Renal pelvis (tissue), 12 donors: ENCODE data around the gene CLEC1A. TPM values are rescaled to one million over a fixed set of nuclear protein-coding genes. Genes with fewer than 3 reads are reported as not detected.

Experiments
- DNase-seq: peaks from one replicate; pipeline ENCODE4 v3.0.0-alpha.2; 2013
- long read RNA-seq, 16 experiments: transcript quantifications; one replicate each; lab custom pipeline, GENCODE V29; 2026
- polyA plus RNA-seq, 3 donors: library from polyadenylated mRNA; unstranded; fragments of 120-200 nt; gene quantifications; one replicate each; pipeline ENCODE4 v1.2.1, GENCODE V29; 2013; ENCODE audit not compliant: insufficient read length in 3 of 3

Gene CLEC1A
- polyA plus RNA-seq, result 1 to 10 TPM; 2.5 to 4.2 (median 3.4) TPM
- long read RNA-seq, donor 1, result 0 reads
- long read RNA-seq, donor 2, partial matches to known transcripts, result 0 of 2 reads
- long read RNA-seq, donor 2, other reads (novel, unspliced or antisense), result 0 of 2 reads
- long read RNA-seq, donor 3, result 0 reads
- long read RNA-seq, donor 4, result 0 reads
- long read RNA-seq, donor 5, result 0 reads
- long read RNA-seq, donor 6, result 0 reads
- long read RNA-seq, donor 7, result 0 reads
- long read RNA-seq, donor 8, partial matches to known transcripts, result 0 of 1 reads
- long read RNA-seq, donor 8, other reads (novel, unspliced or antisense), result 0 of 1 reads
- long read RNA-seq, donor 9, partial matches to known transcripts, result 0 of 43 reads
- long read RNA-seq, donor 9, other reads (novel, unspliced or antisense), result 43 of 43 reads
- long read RNA-seq, donor 10, result 0 reads
- long read RNA-seq, donor 11, result 0 reads
- long read RNA-seq, donor 12, result 0 reads
- long read RNA-seq, donor 13, result 0 reads
- long read RNA-seq, donor 14, result 0 reads
- long read RNA-seq, donor 15, result 0 reads
- long read RNA-seq, donor 16, partial matches to known transcripts, result 0 of 1 reads
- long read RNA-seq, donor 16, other reads (novel, unspliced or antisense), result 0 of 1 reads

- peak; percentile 23 for DNase-seq
Measured at GRCh38 chr12:10098791-10099190, at the start of gene CLEC1A. Gene CLEC1A (minus strand): TSS chr12:10098985. CDS start chr12:10098922, 63 bp downstream.

DNA sequence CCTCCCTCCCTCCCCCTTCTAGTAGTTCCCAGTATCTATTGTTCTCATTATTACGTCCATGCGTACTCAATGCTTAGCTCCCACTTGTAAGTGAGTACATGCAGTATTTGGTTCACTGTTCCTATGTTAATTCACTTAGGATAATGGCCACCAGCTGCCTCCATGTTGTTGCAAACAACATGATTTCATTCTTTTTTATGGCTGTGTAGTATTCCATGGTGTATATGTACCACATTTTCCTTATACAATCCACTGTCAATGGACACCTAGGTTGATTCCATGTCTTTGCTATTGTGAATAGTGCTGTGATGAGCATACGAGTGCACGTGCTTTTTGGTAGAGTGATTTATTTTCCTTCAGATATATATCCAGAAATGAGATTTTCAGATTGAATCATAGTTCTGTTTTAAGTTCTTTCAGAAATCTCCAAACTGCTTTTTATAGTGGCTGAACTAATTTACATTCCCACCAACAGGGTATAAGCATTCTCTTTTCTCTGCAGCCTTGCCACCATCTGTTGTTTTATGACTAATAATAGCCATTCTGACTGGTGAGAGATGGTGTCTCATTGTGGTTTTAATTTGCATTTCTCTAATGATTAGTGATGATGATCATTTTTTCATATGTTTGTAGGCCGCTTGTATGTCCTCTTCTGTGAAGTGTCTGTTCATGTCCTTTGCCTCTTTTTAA, 49.1 kb upstream of the CLEC1A start:
- no peak for DNase-seq

DNA sequence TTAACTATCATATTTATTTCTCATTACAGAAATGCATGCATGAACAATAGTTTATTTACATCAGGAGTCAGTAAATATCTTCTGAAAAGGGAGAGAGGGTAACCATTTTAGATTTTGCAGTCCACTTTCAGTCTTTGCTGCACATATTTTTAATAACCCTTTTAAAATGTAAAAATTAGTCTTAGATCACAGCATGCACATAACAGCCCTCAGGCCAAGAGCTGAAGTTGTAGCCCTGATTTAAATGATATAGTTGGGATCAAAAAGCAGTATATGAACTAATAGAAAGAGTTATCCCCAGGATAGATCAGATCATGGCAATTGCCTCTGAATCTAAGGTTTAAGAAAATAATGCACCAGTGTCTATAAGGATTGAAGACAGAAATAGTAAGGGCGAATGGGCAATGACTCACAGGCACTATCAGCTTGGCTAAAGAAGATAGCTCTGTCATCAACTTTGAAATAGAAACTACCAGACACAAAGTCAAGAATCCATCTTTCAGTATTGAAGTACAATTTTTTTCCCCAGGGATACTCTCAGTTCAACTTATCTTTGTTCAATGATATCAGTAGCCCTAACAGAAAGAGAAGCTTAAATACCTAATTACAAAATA, 44.3 kb upstream of the CLEC1A start:
- no peak for DNase-seq

GRCh38 chr12:10140001-10140400, 41.2 kb upstream of the CLEC1A start:
- DNase-seq, result peak; percentile 51

GRCh38 chr12:10136637-10137205, 37.9 kb upstream of the CLEC1A start:
- no peak for DNase-seq

DNA sequence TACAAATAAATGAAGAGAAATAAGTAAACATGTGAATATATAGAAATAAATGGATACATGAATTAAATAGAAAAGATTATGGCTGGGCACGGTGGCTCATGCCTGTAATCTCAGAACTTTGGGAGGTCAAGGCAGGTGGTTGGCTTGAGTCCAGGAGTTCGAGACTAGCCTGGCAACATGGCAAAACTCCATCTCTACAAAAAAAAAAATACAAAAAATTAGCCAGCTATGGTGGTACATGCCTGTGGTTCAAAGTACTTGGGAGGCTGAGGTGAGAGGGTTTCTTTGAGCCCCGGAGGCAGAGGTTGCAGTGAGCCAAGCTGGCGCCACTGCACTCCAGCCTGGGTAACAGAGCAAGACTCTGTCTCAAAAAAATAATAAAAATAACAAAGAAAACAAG, 36.3 kb upstream of the CLEC1A start:
- DNase-seq, result no peak

DNA sequence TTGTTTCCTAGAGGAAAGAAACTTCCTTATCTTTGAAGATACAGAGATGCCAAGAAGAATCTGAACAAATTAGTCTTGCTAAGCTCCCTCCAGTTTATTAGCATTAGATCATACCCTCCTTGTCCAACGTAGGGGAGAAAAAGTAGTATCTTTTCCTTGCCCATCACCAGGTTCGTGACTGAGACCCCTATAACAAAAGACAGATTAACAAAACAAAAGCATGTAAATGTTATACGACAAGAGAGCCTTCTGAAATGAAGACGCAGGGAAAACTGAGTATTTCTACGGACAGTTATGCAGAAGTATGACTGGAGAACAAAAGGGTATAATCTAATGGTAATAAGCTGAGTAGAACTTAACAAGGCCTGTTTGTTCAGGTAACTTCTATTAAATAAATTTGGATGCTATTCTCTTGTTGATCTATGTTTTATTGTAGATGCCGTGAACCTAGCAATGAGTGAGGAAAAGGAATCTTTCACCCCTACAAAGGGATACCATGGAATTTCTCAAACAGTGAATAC, 34.1 kb upstream of the CLEC1A start:
- no peak for DNase-seq

DNA sequence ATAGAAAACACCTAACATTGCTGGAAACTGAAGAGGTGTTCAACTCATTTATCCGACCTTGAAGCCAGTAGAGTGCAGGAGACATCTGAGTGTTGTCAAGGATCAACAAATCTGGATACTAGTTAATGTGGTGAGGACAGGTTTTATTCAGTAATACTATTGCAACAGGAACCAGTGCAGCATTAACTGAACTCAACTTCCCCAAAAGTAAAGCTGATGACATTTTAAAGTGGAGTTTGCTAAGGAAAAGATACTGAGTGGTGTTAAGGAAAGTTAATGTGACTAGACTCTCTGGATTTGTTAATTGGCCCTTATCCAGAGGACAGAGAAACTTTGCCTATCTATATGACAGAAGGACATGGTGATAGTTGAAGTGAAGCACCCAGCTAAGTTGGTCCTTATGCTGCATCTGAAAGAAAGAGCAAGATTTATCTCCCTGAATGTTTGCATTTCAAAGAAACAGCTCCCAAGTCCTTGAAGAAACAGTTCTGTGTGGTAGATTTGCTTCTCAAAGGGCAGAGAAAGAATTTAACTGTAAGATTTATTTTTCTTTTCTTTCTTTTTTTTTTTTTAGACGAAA, 32.4 kb upstream of the CLEC1A start:
- no peak for DNase-seq

- no peak for DNase-seq
Measured at GRCh38 chr12:10130042-10130441, 31.3 kb upstream of the CLEC1A start, which contains the start of gene CLEC7A. Gene CLEC7A (minus strand): TSS chr12:10130199. CDS start chr12:10130082, 117 bp downstream.

GRCh38 chr12:10128687-10129086, 29.9 kb upstream of the CLEC1A start:
- DNase-seq, result no peak

DNA sequence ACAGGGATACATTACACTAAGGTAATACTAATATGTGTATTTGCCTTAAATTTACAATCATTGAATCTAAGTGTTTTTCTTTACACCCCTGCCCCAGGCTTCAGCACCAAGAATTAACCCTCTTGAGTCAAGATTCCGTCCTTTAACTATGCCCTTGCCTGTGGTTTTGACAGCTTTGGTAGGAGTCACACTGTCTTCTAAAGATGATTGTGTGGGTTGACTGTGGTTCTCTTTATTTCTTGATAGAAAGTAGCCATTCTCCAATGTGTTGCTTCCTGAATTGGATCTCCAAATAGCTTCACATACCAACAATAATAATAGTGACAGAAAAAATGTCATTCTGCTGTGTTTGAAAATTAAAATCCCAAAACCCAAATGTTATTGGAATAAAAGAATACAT, 27.6 kb upstream of the CLEC1A start:
- no peak for DNase-seq

- no peak for DNase-seq
Measured at GRCh38 chr12:10122689-10123088, 23.9 kb upstream of the CLEC1A start.

DNA sequence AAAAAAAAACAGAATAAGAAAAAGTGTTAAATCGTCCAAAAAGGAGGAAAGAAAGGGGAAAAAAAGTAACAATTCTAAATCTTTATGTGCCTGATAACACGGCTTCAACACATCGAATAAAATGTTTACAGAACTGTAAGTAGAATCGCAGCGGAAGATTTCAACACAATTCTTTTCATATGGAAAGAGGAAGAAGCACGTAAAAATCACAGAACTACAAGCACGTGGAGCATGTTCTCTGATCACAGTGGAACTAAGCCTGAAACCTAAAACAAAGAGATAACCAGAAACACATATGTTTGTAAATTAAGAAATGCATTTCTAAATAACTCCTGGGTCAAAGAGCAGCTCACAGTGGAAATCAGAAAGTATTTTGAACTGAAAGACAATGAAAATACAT, 22.5 kb upstream of the CLEC1A start:
- no peak for DNase-seq

GRCh38 chr12:10119066-10119465, 20.3 kb upstream of the CLEC1A start:
- no peak for DNase-seq

DNA sequence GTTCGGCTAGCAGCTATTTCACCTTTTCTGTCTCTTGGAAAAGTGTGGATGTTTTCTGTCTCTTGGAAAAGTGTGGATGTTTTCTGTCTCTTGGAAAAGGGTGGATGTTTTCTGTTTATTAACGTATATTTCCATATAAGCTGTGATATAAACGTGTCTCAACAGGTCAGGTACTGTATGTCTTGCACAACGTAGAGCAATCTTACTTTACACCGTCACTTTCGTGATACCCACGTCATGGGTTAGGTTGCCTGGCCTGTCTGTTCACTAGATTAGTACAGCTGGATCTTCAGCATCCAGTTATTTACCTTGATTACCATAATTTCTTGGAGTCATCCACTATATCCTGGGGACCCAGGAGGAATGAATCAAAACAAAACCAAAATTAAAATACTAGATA, 17.1 kb upstream of the CLEC1A start:
- DNase-seq, result no peak

DNA sequence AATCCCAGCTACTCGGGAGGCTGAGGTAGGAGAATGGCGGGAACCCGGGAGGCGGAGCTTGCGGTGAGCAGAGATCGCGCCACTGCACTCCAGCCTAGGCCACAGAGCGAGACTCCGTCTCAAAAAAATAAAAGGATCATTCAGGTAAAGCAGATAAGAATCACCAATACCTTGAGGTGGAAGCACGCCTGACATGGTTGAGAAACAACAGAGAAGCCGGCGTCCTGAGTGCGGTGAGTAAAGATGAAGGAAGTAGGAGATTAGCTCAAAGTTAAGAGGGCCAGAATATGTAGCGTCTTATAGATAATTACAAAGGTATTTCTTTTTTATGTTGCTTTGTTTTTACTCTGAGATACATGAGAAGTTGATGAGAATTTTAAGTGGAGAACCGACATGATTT, 16.5 kb upstream of the CLEC1A start:
- no peak for DNase-seq

GRCh38 chr12:10113920-10114319, 15.1 kb upstream of the CLEC1A start:
- DNase-seq, result no peak

GRCh38 chr12:10113075-10113474, 14.3 kb upstream of the CLEC1A start:
- DNase-seq, result no peak

DNA sequence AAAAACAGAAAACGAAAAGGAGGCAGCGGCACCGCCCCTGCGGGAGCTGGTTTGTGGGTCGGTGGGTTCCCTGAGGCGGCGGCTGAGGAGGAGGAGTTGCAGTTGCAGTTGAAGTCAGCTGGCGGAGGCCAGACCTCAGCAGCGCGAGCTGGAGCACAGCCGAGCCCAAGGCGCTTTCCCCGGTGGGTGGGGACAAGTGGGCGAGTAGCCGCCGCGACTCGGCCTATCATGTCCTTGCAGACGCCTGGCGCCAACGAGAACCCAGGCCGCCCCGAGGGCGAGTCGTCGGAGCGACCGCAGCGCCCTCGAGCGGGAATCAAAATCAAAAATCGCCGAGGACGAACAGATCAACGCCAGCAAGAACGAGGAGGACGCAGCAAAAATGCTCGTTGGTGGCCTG, 12.7 kb upstream of the CLEC1A start:
- no peak for DNase-seq

- DNase-seq, result no peak
Measured at GRCh38 chr12:10110256-10110844, 11.6 kb upstream of the CLEC1A start.

GRCh38 chr12:10102322-10102721, 3.5 kb upstream of the CLEC1A start:
- no peak for DNase-seq
